ENCODE results near the gene RNF13. TPM values are rescaled to one million over a fixed set of nuclear protein-coding genes. Genes with fewer than 3 reads are reported as not detected.
A peak's percentile ranks its signal among the peaks of the same experiment; 100 is the strongest.

RNF13 gene
- total RNA-seq, 1 experiment from 2014 or later, result 108 TPM

DNA sequence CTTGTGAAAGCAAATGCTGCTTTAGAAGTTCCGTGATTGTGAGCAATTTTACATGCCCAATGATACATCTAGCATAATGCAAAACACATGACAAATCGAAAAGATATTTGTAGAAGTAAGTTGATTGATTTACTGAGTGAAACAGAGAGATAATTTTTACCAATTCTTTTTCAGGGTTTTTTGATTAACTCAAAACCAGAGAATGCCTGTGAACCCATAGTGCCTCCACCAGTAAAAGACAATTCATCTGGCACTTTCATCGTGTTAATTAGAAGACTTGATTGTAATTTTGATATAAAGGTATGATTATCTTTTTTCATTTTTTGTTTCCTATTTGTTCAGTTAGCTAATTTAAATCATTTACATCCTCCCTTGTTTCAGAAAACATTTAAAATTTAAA is 58.8 kb downstream of the RNF13 start:
- Mint-ChIP-seq H3K9me3 (ENCODE audit: low read depth, unreplicated experiment) (peaks cover 5% of the 10 kb centered on the region), H3K27ac (ENCODE audit: unreplicated experiment) (no peak overlapping the region), H3K27me3 (ENCODE audit: unreplicated experiment) (no peaks in the 10 kb centered on the region), H3K4me3 (ENCODE audit: low read depth, unreplicated experiment) (no peak overlapping the region), H3K36me3 (ENCODE audit: insufficient read depth, unreplicated experiment) (no peaks in the 10 kb centered on the region), H3K4me1 (ENCODE audit: low read depth, unreplicated experiment) (no peaks in the 10 kb centered on the region)
- intact Hi-C loops (cut with micrococcal nuclease; ENCODE audit: unreplicated experiment), result no loop called here
- CTCF ChIA-PET, result no interaction called here
- TF ChIP-seq, protein P1, sequence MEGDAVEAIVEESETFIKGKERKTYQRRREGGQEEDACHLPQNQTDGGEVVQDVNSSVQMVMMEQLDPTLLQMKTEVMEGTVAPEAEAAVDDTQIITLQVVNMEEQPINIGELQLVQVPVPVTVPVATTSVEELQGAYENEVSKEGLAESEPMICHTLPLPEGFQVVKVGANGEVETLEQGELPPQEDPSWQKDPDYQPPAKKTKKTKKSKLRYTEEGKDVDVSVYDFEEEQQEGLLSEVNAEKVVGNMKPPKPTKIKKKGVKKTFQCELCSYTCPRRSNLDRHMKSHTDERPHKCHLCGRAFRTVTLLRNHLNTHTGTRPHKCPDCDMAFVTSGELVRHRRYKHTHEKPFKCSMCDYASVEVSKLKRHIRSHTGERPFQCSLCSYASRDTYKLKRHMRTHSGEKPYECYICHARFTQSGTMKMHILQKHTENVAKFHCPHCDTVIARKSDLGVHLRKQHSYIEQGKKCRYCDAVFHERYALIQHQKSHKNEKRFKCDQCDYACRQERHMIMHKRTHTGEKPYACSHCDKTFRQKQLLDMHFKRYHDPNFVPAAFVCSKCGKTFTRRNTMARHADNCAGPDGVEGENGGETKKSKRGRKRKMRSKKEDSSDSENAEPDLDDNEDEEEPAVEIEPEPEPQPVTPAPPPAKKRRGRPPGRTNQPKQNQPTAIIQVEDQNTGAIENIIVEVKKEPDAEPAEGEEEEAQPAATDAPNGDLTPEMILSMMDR (IDR thresholded peaks at IDR 0.05; ENCODE audit: unreplicated experiment), result no peak
- BruUV-seq (replicated peaks), result no TSS peak
- DNase-seq, result no peak

DNA sequence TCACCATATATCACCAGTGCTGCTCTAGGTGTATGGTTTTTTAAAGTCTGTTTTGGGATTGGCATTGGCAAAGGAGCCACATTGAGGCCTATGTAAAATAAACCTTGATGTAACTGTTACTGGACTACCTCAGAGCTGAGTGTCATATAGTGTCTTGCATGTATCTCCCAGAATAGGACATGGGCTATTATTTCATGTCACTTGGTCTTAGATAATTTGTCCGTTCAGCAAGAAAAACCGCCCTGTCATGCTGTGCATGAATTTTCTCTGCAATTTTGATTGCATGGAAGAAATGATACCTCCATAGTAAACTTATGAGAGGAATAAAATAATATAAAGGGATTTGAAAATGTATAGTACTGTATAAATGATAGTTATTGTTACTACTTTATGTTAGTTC is 59.6 kb downstream of the RNF13 start:
- no peak overlapping the region for H3K4me3 Mint-ChIP-seq (ENCODE audit: low read depth, unreplicated experiment)
- TF ChIP-seq, protein P1 (IDR thresholded peaks at IDR 0.05; ENCODE audit: unreplicated experiment), result no peak
- no peaks in the 10 kb centered on the region for H3K4me1 Mint-ChIP-seq (ENCODE audit: low read depth, unreplicated experiment)
- no peak for DNase-seq
- no peak overlapping the region for H3K27ac Mint-ChIP-seq (ENCODE audit: unreplicated experiment)
- H3K36me3 Mint-ChIP-seq (ENCODE audit: insufficient read depth, unreplicated experiment), result no peaks in the 10 kb centered on the region
- BruUV-seq (replicated peaks), result no TSS peak
- no peaks in the 10 kb centered on the region for H3K27me3 Mint-ChIP-seq (ENCODE audit: unreplicated experiment)
- H3K9me3 Mint-ChIP-seq (ENCODE audit: low read depth, unreplicated experiment), result peaks cover 5% of the 10 kb centered on the region
- intact Hi-C loops (cut with micrococcal nuclease; ENCODE audit: unreplicated experiment), result no loop called here
- CTCF ChIA-PET, result no interaction called here

DNA sequence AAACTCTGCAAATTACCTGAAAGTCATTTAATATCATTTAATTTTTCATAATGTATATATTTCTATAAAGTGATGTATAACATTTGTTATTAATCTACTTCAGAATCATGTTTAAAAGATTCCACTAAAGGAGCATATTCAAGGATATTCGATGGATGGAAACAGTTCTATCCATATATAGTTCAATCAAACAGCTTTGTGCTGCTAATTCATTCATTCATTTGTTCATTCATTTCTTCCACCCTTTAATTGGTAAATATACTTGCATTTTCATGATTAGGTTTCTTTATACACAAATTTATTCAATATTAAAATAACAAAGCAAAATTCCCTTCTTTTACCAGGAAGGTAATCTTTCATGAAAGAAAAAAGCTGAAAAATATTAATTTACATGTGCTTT is 64.7 kb downstream of the RNF13 start:
- Mint-ChIP-seq H3K27ac (ENCODE audit: unreplicated experiment) (no peak overlapping the region), H3K36me3 (ENCODE audit: insufficient read depth, unreplicated experiment) (no peaks in the 10 kb centered on the region), H3K4me3 (ENCODE audit: low read depth, unreplicated experiment) (no peak overlapping the region), H3K4me1 (ENCODE audit: low read depth, unreplicated experiment) (no peaks in the 10 kb centered on the region), H3K9me3 (ENCODE audit: low read depth, unreplicated experiment) (no peaks in the 10 kb centered on the region), H3K27me3 (ENCODE audit: unreplicated experiment) (no peaks in the 10 kb centered on the region)
- intact Hi-C loops (cut with micrococcal nuclease; ENCODE audit: unreplicated experiment), result no loop called here
- BruUV-seq (replicated peaks), result no TSS peak
- CTCF ChIA-PET, result interaction anchor here (0.6 kb wide), 1 partner anchor 18 kb away, joined by 3 read pairs; no protein-coding TSS in a partner anchor
- no peak for DNase-seq
- TF ChIP-seq, protein P1 (IDR thresholded peaks at IDR 0.05; ENCODE audit: unreplicated experiment), result no peak

DNA sequence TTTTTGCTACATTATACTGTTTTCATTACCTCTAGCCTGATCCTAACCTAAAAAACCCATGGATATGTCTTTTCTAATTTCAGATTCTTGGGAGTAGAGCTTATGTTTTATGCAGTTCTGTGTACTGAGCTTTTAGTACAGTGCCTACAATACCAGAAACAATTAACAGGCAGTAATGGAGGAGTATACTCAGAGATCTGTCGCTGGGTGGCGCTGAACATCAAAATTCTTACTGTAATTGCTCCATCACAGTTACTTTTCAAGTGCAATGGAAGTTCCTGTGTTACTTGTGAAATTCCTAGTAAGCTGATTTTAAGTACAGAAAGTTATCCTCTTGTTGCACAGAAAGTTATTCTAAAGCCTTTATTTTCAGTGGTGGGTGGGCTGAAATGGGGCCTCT is 66.9 kb downstream of the RNF13 start:
- Mint-ChIP-seq H3K27me3 (ENCODE audit: unreplicated experiment) (no peaks in the 10 kb centered on the region), H3K27ac (ENCODE audit: unreplicated experiment) (no peak overlapping the region), H3K4me1 (ENCODE audit: low read depth, unreplicated experiment) (peaks cover 4% of the 10 kb centered on the region), H3K4me3 (ENCODE audit: low read depth, unreplicated experiment) (no peak overlapping the region), H3K36me3 (ENCODE audit: insufficient read depth, unreplicated experiment) (peaks cover 5% of the 10 kb centered on the region), H3K9me3 (ENCODE audit: low read depth, unreplicated experiment) (peaks cover 5% of the 10 kb centered on the region)
- intact Hi-C loops (cut with micrococcal nuclease; ENCODE audit: unreplicated experiment), result no loop called here
- peak; percentile 67 for DNase-seq
- CTCF ChIA-PET, result interaction anchor here (0.6 to 2.0 kb wide), 19 partner anchors 9 to 304 kb away, joined by 3 to 9 read pairs (median 5); no protein-coding TSS in a partner anchor
- BruUV-seq (replicated peaks), result no TSS peak
- TF ChIP-seq, protein P1 (IDR thresholded peaks at IDR 0.05; ENCODE audit: unreplicated experiment), result peak; percentile 63
